GM18526 (cell line): ENCODE data around the gene SLC9A1.

Experiments
- POLR2A ChIP-seq: IDR thresholded peaks from 3 replicates; pipeline ENCODE4 v1.6.1; 2011; ENCODE audit not compliant: insufficient read length; ENCODE audit errors: extremely low read depth

Gene SLC9A1

DNA sequence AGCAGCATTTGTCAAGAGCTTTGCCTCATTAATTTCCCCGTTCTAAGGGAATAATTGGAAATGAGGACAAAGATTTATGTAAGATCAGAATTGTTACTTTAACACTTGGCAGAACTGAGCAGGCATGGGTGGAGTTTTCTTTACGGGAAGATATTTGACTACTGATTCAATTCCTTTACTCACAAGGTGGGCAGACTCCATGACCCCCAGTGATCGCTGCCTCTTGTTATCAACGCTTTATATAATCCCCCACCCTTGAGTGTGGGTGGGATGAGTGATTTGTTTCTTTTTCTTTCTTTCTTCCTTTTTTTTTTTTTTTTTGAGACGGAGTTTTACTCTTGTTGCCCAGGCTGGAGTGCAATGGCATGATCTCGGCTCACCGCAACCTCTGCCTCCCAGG, 77.0 kb downstream of the SLC9A1 start:
- no peak for TF ChIP-seq POLR2A

DNA sequence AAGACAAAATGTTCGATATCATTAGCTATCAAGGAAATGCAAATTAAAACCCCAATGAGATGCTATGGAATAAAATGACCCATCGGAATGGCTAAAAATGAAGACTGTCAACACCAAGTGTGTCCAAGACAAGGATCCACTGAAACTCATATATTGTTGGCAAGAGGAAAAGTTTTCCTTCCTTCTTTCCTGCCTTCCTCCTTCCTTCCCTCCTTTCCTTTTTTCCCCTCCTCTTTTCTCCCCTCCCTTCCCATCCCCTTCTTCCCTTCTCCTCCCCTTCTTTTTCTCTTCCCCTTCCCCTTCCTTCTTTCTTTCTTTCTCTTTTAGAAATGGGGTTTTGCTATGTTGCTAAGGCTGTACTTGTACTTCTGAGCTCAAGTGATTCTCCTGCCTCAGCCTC, 78.1 kb downstream of the SLC9A1 start:
- no peak for TF ChIP-seq POLR2A

DNA sequence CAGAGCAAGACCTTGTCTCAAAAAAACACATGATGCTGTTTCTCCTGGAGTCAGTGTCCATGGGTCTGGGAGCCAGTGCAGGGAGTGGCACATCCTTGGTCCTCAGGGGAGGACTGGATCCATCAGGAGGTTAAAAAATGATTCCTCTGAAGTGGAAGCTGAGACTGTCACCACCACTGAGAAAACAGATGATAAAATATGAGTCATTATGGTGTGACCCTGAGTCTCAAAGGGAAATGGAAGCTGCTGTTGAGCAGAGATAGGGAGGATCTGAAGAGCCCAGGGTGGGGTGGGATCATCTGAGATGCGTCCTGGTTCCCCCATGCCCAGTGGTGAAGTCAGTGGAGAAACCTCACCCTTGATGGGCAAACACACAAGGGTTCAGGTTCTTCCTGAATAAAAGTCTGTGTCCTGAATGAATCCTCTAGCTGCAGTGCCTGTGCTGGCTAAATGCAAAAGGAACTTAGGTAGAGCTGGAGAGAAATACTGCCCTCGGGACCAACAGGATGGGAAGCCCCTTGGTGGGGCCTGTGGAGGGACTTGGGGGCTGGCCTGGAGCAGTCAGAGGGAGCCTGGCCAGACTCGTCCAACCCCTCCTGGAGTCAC, 80.6 kb downstream of the SLC9A1 start:
- TF ChIP-seq POLR2A, result no peak

DNA sequence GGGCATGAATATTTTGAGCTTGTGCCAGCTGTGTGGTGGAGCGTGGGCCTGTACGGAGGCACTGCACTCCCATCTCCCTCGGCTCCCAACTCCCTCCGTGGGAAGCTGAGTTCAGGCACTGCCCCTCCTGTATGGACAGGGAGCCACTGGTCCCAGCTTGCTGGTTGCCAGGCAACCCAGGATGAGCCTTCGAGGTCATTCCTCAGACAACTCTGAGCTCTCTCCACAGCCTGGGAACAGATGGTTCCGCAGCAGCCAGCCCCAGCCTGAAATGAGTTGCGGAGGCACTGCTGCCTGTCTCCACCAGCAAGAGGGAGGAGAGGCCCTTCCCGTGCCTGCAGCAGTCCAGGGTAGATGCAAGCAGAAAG, 83.9 kb downstream of the SLC9A1 start:
- no peak for TF ChIP-seq POLR2A

DNA sequence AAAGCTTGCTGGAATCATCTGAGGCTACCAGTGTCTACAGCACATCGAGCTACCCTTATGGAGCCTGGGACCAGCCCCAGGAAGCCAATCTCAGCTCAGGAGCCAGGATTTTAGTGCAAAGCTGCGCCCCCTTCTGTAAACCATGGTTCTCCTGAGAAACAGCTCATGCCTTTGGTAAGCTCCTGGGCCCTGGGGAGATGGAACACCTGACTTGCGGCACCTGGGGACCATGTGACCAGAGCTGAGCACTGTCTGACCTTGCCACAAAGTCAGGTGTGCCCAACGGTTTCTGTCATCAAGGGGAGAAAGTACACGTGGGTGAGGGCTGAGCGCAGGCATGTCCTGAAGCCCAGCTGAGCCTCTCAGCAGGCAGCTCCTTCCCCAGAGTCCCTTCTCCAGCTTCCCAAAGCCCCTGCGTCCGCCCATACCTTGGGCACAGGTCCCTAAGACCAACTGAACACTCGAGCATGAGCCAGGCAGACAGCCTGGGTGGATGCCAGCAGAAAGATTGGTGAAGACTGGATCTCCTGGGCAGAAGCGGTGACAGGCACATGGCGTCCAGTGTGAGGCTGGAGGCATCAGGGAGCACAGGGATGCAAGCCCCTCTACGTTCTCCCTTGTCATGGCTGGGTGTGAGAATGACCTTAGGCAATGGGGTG, 84.4 kb downstream of the SLC9A1 start:
- no peak for TF ChIP-seq POLR2A

DNA sequence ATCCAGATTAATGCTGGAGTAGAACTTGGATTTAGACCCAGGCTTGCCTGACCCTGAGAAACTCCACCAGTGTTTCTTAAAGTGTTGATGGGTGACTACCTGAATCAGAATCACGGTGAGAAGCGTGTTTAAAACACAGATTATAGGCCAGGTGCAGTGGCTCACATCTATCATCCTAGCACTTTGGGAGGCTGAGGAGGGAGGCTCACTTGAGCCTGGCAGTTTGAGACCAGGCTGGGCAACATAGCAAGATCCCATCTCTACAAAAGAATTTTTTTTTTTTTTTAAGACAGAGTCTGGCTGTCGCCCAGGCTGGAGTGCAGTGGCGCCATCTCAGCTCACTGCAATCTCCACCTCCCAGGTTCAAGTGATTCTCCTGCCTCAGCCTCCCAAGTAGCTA, 86.0 kb downstream of the SLC9A1 start:
- TF ChIP-seq POLR2A, result no peak

DNA sequence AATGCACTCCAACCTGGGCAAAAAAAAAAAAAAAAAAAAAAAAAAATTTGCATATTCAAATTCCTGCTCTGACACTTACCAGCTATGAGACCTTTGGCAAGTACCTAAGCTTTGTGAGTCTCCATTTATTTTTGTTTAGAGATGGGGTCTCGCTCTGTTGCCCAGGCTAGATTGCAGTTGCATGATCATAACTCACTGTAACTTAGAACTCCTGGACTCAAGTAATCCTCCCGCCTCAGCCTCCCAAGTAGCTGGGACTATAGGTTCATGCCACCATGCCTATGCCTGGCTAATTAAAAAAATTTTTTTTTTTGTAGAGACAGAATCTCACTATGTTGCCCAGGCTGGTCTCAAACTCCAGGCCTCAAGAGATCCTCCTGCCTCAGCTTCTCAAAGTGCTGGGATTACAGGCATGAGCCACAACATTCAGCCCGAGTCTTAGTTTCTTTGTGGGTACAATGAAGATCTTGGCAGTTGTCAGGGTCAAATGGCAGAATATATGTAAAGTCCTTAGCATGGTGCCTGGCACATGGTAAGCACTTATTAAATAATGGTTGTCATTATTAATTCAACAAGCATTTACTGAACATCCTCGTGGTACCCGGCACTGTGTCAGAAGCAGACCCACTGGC, 88.8 kb downstream of the SLC9A1 start:
- TF ChIP-seq POLR2A, result no peak

DNA sequence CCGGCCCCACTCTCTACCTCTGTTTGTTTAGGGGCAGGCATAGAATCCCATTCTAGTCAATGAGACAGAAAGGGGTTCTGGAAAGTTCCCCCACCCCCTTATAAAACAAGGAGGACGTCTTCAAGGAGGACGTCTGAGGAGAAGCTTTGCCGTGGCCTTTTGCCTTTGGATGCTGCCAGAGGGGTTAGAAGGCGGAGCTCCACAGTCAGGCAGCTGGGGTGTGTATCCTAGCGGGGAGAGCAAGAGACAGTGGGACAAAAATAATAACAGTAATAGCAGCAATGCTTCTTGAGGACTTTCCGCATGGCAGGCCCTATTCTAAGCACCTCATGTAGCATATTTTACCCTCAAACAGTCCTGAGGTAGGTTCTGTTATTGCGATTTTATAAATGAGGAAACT, 94.0 kb downstream of the SLC9A1 start:
- TF ChIP-seq POLR2A, result no peak

DNA sequence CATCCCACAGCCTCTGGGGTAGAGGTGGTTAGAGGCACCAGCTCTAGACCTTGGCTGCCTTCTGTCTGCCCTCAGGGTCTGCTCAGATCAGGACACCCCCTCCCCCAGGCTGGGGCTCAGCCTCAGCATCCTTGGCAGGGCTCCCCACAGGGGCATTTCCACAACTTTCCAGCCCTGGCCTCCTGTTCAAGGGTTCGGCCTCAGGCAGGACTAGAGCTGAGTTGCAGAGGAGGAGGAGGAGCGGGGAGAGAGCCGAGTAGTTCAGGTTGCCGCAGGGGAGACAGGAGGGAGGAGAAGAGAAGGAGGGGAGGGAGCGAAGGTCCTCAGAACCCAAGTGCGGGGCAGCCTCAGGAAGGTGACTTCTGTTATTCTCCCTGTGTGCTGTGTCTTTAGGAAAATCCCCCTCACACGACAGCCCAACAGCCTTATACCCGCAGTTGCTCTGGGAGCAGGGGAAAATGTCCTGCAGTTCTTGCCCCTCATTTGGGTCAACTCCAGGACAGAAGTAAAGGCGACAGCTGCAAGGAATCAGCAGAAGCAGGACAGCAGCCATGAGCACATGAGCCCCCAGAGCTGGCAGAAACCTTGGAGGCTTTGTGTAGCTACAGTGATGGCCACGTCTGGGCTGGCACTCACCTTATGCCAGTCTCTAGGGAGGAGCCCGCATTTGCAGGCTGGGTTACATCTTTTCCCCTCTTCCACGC, 95.8 kb downstream of the SLC9A1 start:
- no peak for TF ChIP-seq POLR2A

DNA sequence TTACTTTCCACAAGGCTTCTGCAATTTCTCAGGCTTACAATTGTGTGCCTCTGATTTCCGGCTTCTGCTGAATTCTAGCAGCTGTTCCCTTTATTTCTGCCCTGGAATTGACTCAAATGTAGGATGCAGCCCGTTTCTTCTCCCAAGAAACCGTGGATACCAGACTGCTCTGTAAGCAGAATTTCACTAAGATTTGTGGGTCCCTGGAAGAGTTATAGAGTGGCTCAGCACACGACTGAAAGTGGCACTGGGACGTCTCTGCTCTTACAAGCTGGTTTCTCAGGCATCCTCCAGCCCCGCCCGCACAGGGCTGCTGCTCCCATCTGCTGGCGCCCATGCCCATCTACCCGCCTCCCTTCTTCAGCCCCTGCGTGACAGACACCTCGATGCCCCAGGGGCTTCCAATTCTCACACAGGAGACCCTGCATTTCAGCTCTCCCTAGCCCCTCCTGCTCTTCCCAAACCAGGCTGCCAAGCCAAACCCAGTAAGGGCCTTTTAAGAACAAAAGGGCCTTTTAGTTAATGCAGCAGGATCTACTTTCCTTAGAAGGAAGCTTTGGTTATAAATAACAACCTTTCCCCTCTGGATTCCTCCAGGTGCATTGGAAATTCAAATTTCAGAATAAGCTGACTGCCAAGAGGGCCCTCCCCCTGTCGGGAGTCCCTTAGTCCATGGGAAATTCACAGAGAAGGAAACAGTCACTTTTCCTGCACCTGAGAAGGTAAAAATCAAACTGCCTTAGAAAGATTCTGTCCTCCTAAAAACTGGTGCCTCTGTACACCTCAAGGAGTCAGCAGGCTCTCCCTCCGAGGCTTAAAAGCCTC, 96.9 kb downstream of the SLC9A1 start:
- TF ChIP-seq POLR2A, result no peak

DNA sequence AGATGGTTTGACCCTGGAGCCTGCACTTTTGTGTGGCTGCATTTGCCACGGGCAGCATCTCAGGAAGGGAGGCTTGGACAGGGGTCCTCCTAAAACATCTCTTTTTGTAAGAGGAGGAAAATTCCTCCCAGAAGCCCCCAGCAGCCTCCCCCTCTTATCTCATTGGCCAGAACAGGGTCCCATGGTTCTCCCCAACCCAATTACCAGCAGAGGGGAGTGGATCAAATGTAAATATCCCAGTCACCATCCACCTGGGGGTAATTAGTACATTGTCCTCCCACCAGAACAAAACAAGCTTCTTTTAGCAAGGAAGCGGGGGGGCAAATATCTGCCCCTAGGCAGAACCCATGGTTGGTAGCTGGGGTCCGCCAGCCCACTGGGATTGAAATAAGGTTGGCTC, 97.5 kb downstream of the SLC9A1 start:
- no peak for TF ChIP-seq POLR2A

DNA sequence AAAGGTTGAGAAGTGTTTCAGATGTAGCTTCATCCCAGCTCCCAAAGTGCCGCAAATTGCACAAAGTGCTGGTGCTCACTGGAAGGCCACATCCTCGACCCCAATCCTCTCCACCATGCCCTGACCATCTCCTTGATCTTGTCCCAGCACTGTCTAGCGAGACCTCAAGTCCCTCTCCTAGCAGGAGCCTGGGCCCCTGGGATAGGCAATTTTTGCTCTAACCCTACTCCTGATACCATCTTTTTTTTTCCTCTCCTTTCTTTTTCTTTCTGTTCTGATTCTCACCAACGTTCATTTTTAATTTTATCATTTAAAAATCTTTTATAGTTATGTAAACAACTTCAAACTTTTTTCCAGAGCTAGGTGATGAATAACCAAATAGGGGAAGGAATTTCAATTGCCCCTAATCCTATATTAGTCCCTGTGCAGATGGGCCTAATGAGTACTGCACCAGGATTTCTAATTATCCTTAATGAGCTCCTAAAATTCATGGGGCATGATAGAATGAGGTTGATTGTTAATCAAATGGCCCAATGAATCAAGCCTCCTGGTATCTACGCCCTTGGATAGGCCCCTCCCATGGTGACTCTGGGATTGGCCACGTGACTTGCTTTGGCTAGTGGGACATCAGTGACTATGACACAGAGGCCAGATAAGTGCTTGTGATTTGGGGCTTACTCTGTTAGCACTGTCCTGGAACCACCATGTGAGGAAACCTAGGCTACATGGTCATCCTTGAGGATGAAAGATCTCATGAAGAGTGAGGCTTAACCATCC, 100.8 kb downstream of the SLC9A1 start:
- no peak for TF ChIP-seq POLR2A

DNA sequence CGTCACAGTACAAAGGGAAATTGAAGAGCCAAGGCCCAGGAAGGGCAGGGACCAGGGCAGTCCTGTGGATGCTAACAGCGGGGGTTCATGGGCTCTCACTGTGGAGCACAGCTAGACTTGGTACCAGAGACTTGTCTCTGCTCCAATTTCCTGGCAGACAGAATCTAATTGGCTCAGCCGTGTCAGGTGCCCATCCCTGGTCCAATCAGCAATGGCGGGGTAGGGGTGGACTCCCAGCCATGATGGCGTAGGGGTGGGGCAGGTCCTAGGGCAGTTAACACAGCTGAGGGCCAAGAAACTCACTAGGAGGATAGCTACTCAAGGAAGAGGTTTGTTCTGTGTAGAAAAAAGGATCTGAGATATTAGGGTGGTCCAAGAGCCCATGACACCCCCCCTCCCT, 102.4 kb downstream of the SLC9A1 start:
- TF ChIP-seq POLR2A, result no peak

DNA sequence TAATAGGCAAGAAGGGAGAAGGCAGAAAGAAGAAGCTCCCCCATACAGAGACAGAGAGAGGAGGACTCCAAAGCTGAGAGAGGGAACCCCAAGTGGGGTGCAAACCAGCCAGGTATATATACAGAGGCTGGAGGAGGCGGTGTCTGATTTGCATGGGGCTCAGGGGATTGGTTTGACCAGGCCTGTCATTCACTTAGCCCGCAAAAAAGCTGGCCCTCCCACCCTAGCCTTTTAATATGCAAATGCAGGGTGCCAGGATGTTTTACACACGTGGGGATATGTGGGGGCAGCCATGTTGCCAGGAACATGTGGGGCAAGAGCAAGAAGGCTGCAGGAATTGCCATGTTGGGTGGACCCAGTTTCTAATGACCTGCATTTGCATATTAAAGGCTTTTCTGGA, 105.3 kb downstream of the SLC9A1 start:
- TF ChIP-seq POLR2A, result no peak

DNA sequence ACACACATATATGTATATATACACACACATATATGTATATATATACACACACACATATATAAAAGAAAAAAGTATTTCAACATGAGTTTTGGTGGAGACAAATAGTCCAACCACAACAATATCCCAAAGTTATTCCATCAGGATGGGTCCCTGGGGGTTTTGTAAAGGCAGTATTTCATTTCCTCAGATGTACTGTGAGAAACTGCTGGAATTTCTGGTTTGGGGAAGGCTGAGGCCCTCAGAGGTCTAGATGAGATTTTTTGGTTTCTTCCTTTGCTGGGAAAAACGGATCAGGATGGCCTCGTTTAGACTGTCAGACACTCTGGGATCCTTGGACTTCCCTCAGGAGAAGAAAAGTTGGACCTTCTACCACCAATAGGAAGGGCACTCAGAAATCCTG, 105.8 kb downstream of the SLC9A1 start:
- TF ChIP-seq POLR2A, result no peak
